Activated CD8-positive, alpha-beta memory T cell treated with anti-CD3 and anti-CD28 coated beads for 36 hours (primary cell): ENCODE results near the gene STIM1. TPM values are rescaled to one million over a fixed set of nuclear protein-coding genes. Genes with fewer than 3 reads are reported as not detected.
"Not testable (repeated sequence)": the region's sequence is repeated elsewhere in the genome, so short reads cannot be mapped to it uniquely, and the experiment has no call there.

Experiments
- CTCF ChIA-PET: fragments of 350-600 bp; sonication (Branson Sonifier 250); formaldehyde crosslinking; loops from one replicate; lab custom pipeline; 2021; ENCODE audit warnings: antibody characterized with exemption; lab: Charles Lee
- POLR2A ChIA-PET: fragments of 350-600 bp; sonication (Branson Sonifier 250); formaldehyde crosslinking; loops from one replicate; lab custom pipeline; 2021; ENCODE audit warnings: antibody characterized with exemption; lab: Charles Lee
- total RNA-seq, 2 experiments: library from RNA; stranded (reverse); gene quantifications; one replicate each; pipeline ENCODE4 v1.2.3, GENCODE V29; 2021

STIM1 gene
- total RNA-seq = 10 to 100 TPM; 43.9 to 45.8 TPM

DNA sequence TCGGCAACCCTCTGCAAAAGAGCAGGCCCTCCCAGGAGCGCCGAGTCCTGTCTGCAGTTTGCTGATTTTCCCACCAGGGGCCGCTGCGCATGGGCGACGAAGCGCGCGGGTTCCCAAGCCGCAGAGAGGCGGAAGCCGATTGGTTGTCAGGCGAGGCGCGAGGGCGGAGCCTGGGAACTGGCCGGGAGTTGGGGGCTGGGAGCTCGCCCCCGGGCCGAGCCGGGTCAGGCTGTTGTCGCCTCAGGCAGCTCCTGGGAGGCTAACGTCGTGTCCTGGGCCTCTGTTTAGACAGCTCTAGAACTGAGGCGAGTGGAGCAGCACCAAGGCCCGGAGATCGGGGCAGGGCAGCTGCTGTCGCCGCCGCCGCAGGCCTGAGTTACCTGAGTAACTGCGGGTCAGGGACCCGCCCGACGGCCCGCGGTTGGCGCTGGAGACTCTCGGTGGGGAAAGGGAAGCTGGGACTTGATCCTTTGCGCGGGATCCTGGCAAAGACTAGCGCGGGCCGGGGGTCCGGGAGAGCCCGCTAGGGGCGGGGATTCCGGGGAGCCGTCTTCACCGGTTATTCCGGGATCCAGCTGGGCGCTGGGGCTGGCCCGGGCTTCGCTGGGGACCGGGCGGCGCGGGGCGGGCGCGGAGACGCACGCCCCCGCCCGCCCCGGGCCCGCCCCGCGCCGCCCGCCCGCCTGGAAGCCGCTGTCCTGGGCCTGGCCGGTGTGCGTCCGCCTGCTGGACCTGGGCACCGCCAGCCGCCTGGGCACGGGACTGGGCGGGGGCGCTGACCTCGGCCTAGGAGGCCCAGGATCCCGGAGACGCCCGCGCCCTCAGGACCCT, at the start of gene STIM1:
STIM1 (plus strand) TSS at position 688 of the 831 bp plus-strand sequence. CDS start 607 bp downstream, outside the sequence.
- ChIA-PET CTCF (interaction anchor here (0.5 to 9.1 kb wide), 55 partner anchors 10 to 233 kb away, joined by 3 to 125 read pairs (median 4); partner anchors contain the start of gene RHOG), POLR2A (interaction anchor here (0.6 to 3.4 kb wide), 24 partner anchors 11 to 476 kb away, joined by 3 to 63 read pairs (median 4); partner anchors contain the start of genes RHOG, RRM1 and ZNF195)

DNA sequence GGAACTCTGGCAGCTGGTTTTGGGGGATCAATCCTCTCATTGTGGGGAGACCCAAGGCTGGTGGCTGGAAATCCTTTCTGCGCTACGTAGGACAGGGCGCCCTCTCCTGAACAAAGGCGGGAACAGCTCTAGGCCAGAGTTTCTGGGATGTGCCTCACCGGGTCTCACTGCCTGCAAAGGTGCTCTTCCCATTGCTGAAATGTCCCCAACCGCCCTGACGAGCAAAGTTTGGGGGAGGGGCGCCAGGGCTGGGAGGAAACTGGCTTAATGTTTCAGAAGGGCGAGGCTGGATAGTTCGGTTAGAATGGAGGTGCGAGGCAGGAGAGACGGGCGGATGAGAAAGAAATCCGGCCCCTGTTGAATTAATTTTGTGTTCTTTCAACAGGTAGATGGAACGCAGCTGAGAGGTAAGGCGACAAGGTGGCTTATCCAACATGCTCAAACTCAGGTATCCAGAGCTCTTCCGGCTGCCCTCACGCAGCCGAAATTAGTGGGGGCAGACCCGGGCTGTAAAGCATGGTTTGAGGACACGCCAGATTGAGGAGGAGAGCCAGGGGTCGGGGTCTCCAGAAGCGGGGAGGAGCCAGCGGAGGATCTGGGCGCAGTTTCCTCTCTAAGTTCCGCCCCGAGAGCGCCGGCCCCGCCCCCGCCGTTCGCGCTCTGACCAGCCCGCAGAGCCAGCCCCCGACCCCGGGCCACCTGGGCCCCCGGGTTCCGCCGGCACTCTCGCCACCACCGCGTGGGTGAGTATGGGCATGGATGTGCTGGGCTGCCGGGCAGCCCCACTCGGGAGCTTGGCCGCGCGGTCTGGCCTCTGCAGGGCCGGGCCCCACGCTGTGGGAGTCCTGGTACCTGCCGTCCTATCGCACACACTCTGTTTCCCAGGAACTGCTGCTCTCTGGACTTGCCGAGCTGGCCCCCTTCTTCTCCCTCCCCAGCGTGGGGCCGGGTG, 47.3 kb upstream of the STIM1 start, which contains the start of gene PGAP2:
PGAP2 (plus strand) TSS at position 652 of the 952 bp plus-strand sequence. CDS start 2,700 bp downstream, outside the sequence.
- ChIA-PET POLR2A (interaction anchor here (0.6 to 1.2 kb wide), 5 partner anchors 10 to 105 kb away, joined by 3 to 5 read pairs (median 3); partner anchors contain the start of gene NUP98), CTCF (interaction anchor here (0.5 to 5.2 kb wide), 27 partner anchors 9 to 265 kb away, joined by 3 to 37 read pairs (median 4); partner anchors contain the start of gene NUP98)

DNA sequence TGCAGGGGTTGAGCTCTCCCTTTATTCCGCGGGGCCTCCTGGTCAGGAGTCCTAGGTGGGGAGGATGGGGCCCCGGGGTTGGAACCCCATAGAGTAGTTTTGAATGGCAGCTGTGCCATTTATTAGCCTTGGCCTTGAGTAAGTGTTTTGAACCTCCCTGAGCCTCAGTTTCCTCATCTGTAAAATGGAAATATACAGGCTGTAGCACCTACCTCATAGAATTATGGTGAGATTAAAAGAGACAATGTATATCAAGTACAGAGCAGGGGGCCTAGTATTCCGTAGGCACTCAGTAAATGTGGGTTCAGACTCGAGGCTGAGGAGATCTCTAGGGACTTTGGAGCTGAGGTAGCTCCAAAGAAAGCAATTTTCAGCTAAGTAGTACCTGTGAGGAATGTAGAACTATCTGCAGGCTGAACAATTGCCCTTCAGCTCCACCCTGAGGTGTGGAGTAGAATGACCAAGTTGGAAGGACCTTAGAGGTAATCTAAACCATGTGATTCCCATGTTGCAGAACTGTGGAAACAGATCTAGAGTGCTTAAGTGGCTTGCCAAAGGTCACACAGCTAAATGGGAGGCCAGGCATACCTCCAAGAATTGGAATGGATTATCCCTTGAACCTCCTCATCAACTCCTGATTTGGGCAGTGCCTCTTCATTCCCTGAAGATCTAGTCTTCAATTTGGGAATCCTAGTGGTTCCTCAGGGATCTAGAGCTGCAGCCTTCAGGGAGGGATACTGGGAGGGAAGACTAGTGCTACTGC, 46.4 kb upstream of the STIM1 start:
- ChIA-PET POLR2A (interaction anchor here (0.8 to 1.2 kb wide), 2 partner anchors 11 to 22 kb away, joined by 3 to 5 read pairs; partner anchors contain the start of gene NUP98), CTCF (interaction anchor here (0.7 to 5.2 kb wide), 20 partner anchors 10 to 264 kb away, joined by 3 to 37 read pairs (median 4); partner anchors contain the start of gene NUP98)

DNA sequence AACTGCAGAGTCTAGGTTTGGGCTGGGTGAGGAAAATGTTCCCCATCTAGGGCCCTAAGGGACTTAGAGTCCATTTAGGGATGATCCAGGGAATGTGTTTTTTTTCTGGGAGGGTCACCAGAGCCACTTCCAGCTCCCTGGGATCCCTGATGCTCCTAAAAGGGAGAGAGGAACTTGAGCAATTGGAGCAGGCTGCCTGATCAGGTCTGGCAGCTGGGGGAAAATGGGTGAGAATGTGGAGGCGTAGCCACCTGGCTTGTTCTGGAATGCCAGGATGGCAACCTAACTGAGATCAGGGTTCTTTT, 45.9 kb upstream of the STIM1 start:
- ChIA-PET POLR2A (interaction anchor here (1.2 kb wide), 1 partner anchor 22 kb away, joined by 5 read pairs; no protein-coding TSS in a partner anchor), CTCF (interaction anchor here (1.3 to 5.2 kb wide), 7 partner anchors 10 to 263 kb away, joined by 3 to 37 read pairs (median 7); partner anchors contain the start of gene NUP98)

DNA sequence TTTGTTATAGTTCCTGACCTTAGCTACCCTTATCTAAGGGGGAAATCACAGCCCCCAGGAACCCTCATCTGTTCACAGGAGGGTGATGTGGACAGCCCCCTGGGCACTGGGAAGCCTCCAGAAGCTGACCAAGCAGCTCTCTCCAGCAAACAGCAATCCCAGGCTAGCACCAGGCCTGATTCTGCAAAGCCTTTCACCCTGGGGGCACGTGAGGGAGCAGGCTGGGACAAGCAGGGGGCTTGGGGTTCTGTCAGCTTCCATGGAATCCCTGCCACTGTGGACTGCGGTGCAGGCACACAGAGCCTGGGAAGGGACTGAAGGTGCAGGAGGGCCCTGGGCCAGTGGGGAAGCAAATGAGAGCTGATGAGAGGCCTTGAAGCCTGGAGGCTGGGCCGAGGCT, 45.0 kb upstream of the STIM1 start:
- ChIA-PET POLR2A (interaction anchor here (0.6 kb wide), 1 partner anchor 12 kb away, joined by 7 read pairs; no protein-coding TSS in a partner anchor), CTCF (interaction anchor here (1.2 to 5.2 kb wide), 4 partner anchors 11 to 44 kb away, joined by 3 to 37 read pairs (median 7); partner anchors contain the start of gene NUP98)

DNA sequence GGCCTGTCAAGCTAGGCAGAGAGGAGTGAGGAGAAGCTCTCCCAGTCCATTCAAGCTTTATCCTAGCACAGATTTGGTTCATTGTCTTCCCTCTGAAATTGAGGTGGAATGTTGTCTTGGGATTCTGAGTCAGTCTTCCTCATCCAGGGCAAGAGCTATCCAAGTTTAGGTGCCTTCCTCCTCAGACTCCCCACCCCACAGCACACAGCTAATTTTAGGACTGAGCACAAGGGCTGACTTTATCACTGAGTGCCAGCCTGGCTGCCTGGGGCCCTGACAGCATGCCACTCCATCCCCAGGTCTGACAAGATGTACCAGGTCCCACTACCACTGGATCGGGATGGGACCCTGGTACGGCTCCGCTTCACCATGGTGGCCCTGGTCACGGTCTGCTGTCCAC, 44.5 kb upstream of the STIM1 start:
- ChIA-PET POLR2A (interaction anchor here (0.6 kb wide), 1 partner anchor 12 kb away, joined by 7 read pairs; no protein-coding TSS in a partner anchor), CTCF (interaction anchor here (1.2 to 5.2 kb wide), 2 partner anchors 12 to 44 kb away, joined by 3 to 37 read pairs; partner anchors contain the start of gene NUP98)

DNA sequence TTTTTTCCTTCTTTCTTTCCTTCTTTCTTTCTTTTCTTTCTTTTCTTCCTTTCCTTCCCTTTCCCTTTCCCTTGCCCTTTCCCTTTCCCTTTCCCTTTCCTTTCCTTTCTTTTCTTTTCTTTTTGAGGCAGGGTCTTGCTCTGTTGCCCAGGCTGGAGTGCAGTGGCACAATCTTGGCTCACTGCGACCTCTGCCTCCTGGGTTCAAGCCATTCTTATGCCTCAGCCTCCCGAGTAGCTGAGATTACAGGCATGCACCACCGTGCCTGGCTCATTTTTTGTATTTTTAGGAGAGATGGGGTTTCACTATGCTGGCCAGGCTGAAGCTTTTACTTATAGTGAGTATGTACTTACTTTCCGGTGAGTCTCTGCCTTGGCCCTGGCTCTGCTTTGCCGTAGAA, 40.6 kb upstream of the STIM1 start:
- POLR2A ChIA-PET = not testable (repeated sequence)
- CTCF ChIA-PET = interaction anchor here (0.7 kb wide), 1 partner anchor 9 kb away, joined by 3 read pairs; no protein-coding TSS in a partner anchor

DNA sequence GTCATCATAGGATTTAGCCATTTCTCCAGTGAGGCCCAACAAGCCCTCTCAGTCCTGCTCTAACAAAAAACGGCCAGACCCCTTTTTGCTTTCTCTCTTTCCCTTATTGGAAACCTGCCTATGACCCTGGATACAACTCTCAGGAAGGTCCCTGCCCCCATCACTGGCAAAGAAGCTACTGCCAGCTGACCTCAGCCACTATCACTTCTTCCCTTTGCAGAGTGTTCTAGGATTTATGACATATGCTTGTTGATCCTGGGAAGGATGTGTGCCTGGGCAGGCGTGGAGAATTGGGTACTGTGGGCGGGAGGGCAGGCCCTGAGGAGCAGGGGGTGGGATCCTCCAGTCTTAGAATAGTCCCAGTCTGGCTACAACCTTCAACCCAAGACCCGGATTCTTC, 39.6 kb upstream of the STIM1 start:
- CTCF ChIA-PET = no interaction called here

DNA sequence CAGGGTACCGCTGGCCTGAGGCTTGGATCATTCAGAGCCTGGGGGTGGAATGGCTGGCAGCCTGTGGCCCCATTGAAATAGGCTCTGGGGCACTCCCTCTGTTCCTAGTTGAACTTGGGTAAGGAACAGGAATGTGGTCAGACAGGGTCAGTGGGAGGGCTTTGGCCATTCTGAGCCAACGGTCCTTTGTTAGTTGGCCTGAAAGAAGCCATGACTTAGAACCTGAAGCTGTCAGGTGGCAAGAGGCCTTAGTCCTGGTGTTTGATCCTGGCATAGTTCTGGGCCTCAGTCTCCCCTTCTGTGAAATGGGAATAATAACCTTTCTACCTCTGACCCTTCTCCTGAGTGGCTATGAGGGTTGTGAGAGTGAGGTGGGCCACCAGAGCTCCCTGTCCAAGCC, 38.8 kb upstream of the STIM1 start:
- CTCF ChIA-PET = no interaction called here
- POLR2A ChIA-PET = no interaction called here

More for the DNA sequence above, 39.6 kb upstream of the STIM1 start:
- POLR2A ChIA-PET = no interaction called here

DNA sequence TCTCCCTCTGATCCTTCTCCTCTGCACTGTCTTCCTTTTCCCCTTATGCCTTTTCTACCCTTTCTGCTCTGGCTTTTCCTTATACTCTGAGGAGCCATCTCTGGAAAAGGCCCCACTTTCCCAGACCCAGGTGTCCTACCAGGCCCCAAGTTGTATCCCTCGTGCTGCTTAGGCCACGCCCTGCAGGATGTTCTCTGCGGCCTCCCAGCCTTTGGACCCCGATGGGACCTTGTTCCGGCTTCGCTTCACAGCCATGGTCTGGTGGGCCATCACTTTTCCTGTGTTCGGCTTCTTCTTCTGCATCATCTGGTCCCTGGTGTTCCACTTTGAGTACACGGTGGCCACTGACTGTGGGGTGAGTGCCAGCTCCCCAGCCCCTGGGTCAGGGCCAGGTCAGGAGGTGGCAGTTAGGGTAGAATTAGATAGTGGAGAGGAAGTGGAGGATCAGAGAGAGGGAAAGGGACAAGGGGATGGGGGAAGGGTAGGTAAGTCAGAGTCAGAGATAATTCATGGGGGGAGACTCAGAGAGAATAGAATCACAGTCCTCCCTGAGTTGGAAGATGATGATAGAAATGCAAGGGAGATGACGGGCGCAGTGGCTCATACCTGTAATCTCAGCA, 38.2 kb upstream of the STIM1 start:
- POLR2A ChIA-PET = no interaction called here
- CTCF ChIA-PET = no interaction called here

DNA sequence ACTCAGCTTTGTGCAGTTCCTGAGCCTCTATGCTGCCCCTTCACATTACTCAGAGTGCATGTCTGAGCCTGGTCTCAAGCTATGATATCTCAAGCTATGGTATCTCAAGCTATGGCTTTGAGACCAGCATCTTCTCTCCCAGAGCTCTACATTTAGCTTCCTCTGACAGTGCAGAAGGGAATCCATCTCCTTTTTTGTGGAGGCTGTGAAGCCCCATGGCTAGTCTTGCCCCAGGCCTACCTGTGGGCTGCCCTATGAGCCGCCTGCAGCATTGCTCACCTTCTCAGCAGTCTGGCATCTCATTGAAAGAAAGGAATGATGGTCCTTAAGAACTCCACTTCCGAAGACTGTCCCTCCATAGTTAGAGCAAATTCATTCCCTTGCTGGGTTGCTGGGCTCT, 34.5 kb upstream of the STIM1 start:
- CTCF ChIA-PET = interaction anchor here (2.3 kb wide), 1 partner anchor 13 kb away, joined by 9 read pairs; the partner anchor contains the start of gene PGAP2
- POLR2A ChIA-PET = no interaction called here

DNA sequence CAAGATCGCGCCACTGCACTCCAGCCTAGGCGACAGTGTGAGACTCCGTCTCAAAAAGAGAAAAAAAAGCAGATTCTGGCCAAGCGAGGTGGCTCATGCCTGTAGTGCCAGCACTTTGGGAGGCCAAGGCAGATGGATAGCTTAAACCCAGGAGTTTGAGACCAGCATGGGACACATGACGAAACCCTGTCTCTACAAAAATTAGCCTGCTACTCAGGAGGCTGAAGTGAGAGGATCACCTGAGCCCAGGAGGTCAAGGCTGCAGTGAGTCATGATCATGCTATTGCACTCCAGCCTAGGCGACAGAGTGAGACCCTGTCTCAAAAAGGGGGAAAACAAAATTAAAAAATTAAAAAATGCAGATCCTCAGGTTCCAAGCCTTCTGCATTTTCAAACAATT, 33.2 kb upstream of the STIM1 start:
- CTCF ChIA-PET = interaction anchor here (0.7 to 1.8 kb wide), 3 partner anchors 14 to 288 kb away, joined by 3 to 5 read pairs (median 4); partner anchors contain the start of gene PGAP2
- POLR2A ChIA-PET = interaction anchor here (0.6 kb wide), 1 partner anchor 126 kb away, joined by 3 read pairs; no protein-coding TSS in a partner anchor

DNA sequence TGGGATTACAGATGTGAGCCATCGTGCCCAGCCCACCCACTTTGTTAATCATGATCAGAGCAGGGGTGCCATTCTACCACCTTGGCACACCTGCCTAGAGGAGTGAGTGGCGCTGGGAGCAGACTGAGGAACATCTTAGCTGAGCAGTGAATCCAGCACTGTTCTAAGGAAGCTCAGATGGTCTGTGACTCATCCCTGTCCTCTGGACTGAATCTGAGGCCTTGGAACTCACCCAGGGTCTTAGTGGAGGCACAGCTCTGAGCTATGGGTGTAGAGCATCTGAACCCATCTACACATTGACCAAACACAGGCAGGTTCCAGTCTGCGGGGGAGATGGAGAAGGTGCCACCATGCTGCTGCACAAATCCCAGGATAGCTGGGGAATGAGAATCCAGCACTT, 32.2 kb upstream of the STIM1 start:
- CTCF ChIA-PET = interaction anchor here (0.8 to 1.8 kb wide), 2 partner anchors 9 to 250 kb away, joined by 3 to 5 read pairs; no protein-coding TSS in a partner anchor
- POLR2A ChIA-PET = interaction anchor here (0.6 kb wide), 1 partner anchor 186 kb away, joined by 3 read pairs; no protein-coding TSS in a partner anchor

DNA sequence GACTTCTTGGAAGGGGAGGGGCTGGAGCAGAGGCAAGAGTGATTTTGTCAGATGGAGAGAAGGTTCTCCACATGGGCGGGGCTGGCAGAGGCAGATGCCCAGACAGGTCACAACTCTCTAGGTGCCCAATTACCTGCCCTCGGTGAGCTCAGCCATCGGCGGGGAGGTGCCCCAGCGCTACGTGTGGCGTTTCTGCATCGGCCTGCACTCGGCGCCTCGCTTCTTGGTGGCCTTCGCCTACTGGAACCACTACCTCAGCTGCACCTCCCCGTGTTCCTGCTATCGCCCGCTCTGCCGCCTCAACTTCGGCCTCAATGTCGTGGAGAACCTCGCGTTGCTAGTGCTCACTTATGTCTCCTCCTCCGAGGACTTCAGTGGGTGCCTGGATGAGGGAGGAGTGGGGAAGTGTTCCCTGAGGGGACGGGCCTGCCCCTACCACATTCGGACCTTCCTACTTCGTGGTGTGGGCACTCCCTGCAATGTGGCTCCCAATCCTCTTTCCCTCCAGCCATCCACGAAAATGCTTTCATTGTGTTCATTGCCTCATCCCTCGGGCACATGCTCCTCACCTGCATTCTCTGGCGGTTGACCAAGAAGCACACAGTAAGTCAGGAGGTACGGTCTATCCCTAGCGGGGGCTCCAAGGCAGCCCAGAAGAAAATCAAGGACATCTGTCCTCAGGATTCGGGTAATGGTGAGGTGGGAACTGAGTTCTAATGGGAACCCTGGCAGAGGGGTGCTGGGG, 31.5 kb upstream of the STIM1 start:
- ChIA-PET CTCF (interaction anchor here (0.8 to 1.8 kb wide), 3 partner anchors 9 to 249 kb away, joined by 3 to 14 read pairs (median 5); no protein-coding TSS in a partner anchor), POLR2A (interaction anchor here (0.6 kb wide), 1 partner anchor 185 kb away, joined by 3 read pairs; no protein-coding TSS in a partner anchor)

DNA sequence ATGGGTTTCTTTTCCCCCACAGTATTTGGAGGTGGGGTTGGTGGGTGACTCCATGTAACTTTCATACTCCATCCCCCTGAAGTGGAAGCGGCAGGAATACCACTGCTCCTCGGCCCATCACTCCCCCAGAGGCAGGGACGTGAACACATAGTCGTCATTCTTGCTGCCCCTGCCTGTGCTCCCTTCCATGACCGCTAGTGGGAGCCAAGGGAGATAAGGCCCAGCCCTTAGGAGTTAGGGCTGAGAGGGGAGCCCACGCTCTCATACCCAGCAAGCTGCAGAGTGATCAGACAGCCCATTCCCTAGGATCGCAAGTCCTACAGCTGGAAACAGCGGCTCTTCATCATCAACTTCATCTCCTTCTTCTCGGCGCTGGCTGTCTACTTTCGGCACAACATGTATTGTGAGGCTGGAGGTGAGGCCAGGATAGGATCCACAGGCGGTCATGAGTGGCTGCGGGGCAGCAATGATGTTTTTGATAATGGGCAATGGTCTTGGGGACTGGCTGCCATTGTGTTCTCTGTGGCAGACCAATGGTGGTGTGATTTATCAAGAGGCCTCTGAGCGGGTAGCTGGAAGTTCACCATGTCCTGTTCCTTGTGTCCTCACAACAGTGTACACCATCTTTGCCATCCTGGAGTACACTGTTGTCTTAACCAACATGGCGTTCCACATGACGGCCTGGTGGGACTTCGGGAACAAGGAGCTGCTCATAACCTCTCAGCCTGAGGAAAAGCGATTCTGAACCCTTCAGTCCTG, 30.6 kb upstream of the STIM1 start:
- ChIA-PET POLR2A (interaction anchor here (0.6 to 0.9 kb wide), 3 partner anchors 16 to 26 kb away, joined by 3 read pairs; partner anchors contain the start of gene RHOG), CTCF (interaction anchor here (0.9 to 1.6 kb wide), 7 partner anchors 9 to 29 kb away, joined by 3 to 14 read pairs (median 3); partner anchors contain the start of gene PGAP2)
